SK-N-DZ (cell line): ENCODE results near the gene SLC25A29.

ENCODE experiments used
- small RNA-seq, 2 experiments: library from RNA; depleted of rRNA; stranded (forward); fragments of <200 nt; gene quantifications; one replicate each; pipeline ENCODE3, GENCODE V24; 2014

The SLC25A29 gene

Small RNA genes within 50 kb of the gene (small RNA-seq; reads per million reads assigned to genes)
- gene MIR345 (8.8 to 63.7 reads per million in 2 experiments), gene RN7SL523P (0 to 0.04 reads per million in 2 experiments)
